ENCODE results near the gene LRAT. TPM values are rescaled to one million over a fixed set of nuclear protein-coding genes. Genes with fewer than 3 reads are reported as not detected.

LRAT gene
- total RNA-seq (2022; extraction: Qiagen RNA extraction) = 0.07 to 0.09 TPM in 2 of 5 replicates, not detected in the others

DNA sequence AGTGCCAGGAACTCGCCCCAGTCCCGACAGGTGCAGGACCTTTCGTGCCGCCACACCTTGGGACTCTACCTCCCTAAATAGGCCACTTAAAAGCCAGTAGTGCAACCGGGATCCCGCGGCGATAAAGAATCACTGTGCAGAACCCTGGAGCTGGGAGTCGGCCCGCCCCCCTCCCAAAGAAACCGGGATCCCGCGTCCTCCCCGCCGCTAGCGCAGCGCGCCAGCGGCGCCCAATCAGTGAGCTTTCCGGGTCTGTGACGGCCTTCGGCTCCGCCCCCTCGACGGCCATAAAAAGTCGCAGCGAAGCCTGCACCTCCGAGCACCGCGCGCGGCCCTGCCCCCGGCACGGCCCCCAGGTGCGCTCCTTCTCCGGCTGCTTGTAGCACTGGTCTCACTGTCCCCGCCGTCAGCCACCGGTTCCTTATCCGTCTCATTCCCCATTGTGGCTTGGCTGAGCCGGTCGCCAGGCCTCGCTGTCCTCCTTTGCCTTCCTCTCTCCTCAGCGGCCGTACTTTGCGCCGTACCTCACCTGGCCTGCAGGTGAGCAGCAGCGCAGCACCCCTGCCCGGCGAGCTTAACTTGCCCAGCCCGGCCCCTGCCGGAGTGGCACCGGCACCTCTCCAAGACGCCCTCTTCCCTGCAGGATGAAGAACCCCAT lies at the start of gene LRAT:
TSS of gene LRAT (plus strand) at position 318 of the 658 bp plus-strand sequence. CDS start at position 645, 327 bp downstream.

DNA sequence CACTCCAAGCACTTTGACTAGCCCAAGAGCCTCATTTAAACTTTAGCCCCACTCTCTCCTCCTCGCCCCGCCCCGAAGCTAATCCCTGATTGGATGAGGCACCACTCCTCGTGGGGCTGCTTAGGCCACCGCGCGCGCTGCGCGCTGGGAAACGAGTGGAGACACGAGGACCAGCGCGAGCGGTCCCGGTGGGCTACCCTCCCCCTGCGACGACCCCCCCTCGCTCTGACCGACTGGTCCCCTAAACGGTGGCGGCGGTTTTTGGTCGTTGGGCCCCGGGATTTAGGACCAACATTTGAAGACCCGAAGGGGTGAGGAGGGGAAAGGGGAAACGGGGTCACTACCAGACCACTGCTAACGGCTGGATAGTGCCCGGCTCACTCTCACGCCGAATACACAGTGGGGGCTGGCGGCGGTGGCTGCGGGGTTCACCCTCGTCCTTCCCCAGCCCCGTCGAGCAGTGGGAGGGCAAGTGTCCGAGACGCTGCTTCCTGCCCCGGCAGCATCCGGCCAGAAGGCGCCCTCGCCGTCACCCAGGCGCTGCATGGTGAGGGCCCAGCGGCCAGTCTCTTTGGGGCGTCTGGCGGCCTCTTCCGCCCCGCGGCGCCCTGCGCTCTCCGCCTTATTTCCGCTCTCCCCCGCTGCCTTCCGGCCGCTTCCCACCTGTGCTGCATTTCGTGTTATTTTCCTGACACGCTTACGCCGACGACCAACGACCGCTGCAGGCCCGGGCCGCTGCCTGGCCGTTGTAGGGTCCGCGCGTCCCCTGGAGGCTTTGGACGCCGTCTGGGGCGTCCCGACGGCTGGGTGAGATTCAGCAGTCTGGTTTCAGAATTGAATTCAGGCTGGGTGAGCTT lies 37.6 kb downstream of the LRAT start, which contains the start of gene RBM46:
TSS of gene RBM46 (plus strand) at position 147 of the 857 bp plus-strand sequence. CDS start 15,481 bp downstream, outside the sequence.

Other genes with a start within 250 kb of the LRAT start
- gene PLRG1, start 193.6 kb upstream of the LRAT start, total RNA-seq (2022; extraction: Qiagen RNA extraction) = 52.6 to 60.2 TPM (median 57.3 TPM) in 5 replicates
- gene FGB, start 181.0 kb upstream of the LRAT start, total RNA-seq (2022; extraction: Qiagen RNA extraction) = 16.1 to 21.4 TPM (median 17.1 TPM) in 5 replicates
- gene FGA, start 153.3 kb upstream of the LRAT start, total RNA-seq (2022; extraction: Qiagen RNA extraction) = 18.5 to 22.7 TPM (median 19.6 TPM) in 5 replicates
- 4.2 to 8.0 TPM (median 5.9 TPM) in 5 replicates for gene FGG, start 131.3 kb upstream of the LRAT start, total RNA-seq (2022; extraction: Qiagen RNA extraction)
- gene RBM46, start 37.3 kb downstream of the LRAT start, total RNA-seq (2022; extraction: Qiagen RNA extraction) = not detected in 5 replicates

Measured in A549 treated with AZD2906 at 1 μM for 4 hours (cell line).